ENCODE measurements around the gene P2RY4. TPM values are rescaled to one million over a fixed set of nuclear protein-coding genes. Genes with fewer than 3 reads are reported as not detected.

Gene P2RY4
- total and polyA plus RNA-seq, 2 of the 13 experiments (the other 11 are each of a cell fraction or from before 2014, with no cell fraction given), result 0.07 to 0.49 TPM

GRCh38 chrX:70289793-70290770 is 30.1 kb upstream of the P2RY4 start, which contains the start of the genes KIF4A and PDZD11 (continued):
- no peak for TF ChIP-seq SRSF1 (optimal IDR thresholded peaks at IDR 0.05; ENCODE audit: low read depth, low read length)
- TF ChIP-seq GLMP (CRISPR knock-in tag; IDR thresholded peaks at IDR 0.05; ENCODE audit: borderline replicate concordance), result no peak
- TF ChIP-seq CEBPG (CRISPR knock-in tag; IDR thresholded peaks at IDR 0.05), result no peak
- 0 out of 2 replicates have a peak, but pooled peaks have one; percentile 54 for TF ChIP-seq REL (CRISPR knock-in tag; conservative IDR thresholded peaks at IDR 0.05)
- peak; percentile 14; the same call in 1 of the 2 replicates for TF ChIP-seq YEATS4 (CRISPR knock-in tag; IDR thresholded peaks at IDR 0.05; ENCODE audit: borderline replicate concordance)
- TF ChIP-seq MAF1 (CRISPR knock-in tag; IDR thresholded peaks at IDR 0.05; ENCODE audit: borderline replicate concordance), result no peak
- peak; percentile 20; the same call in 1 of the 2 replicates for TF ChIP-seq KDM2A (CRISPR knock-in tag; IDR thresholded peaks at IDR 0.05; ENCODE audit: borderline replicate concordance, low read depth)
- TF ChIP-seq ZNF160 (CRISPR knock-in tag; IDR thresholded peaks at IDR 0.05), result no peak
- no peak for TF ChIP-seq ZNF839 (CRISPR knock-in tag; IDR thresholded peaks at IDR 0.05; ENCODE audit: borderline replicate concordance)
- no peak for TF ChIP-seq THYN1 (CRISPR knock-in tag; IDR thresholded peaks at IDR 0.05; ENCODE audit: borderline replicate concordance, low read depth)
- no peak for TF ChIP-seq ZNF562 (CRISPR knock-in tag; IDR thresholded peaks at IDR 0.05; ENCODE audit: borderline replicate concordance)
- TF ChIP-seq ZNF660 (CRISPR knock-in tag; IDR thresholded peaks at IDR 0.05; ENCODE audit: borderline replicate concordance, low read depth), result no peak
- TF ChIP-seq HOXA5 (CRISPR knock-in tag; IDR thresholded peaks at IDR 0.05), result no peak
- peak; percentile 96 for TF ChIP-seq TFDP2 (CRISPR knock-in tag; IDR thresholded peaks at IDR 0.05)
- TF ChIP-seq TGIF2 (CRISPR knock-in tag; IDR thresholded peaks at IDR 0.05), result peak; percentile 46; the same call in 1 of the 2 replicates
- no peak for TF ChIP-seq ZNF737 (CRISPR knock-in tag; IDR thresholded peaks at IDR 0.05; ENCODE audit: borderline replicate concordance)
- no peak for TF ChIP-seq TRAFD1 (CRISPR knock-in tag; IDR thresholded peaks at IDR 0.05; ENCODE audit: borderline replicate concordance)
- TF ChIP-seq ZFP1 (CRISPR knock-in tag; IDR thresholded peaks at IDR 0.05), result no peak
- no peak for TF ChIP-seq ZBTB3 (CRISPR knock-in tag; IDR thresholded peaks at IDR 0.05; ENCODE audit: borderline replicate concordance, low read depth)
- no peak for TF ChIP-seq ZNF543 (CRISPR knock-in tag; IDR thresholded peaks at IDR 0.05)
- TF ChIP-seq HBP1 (CRISPR knock-in tag; IDR thresholded peaks at IDR 0.05; ENCODE audit: low read depth), result no peak
- TF ChIP-seq JDP2 (CRISPR knock-in tag; IDR thresholded peaks at IDR 0.05; ENCODE audit: borderline replicate concordance), result no peak
- no peak for TF ChIP-seq ZNF740 (CRISPR knock-in tag; IDR thresholded peaks at IDR 0.05)
- TF ChIP-seq ATF7-NPFF (CRISPR knock-in tag; IDR thresholded peaks at IDR 0.05; ENCODE audit: low read depth), result peak; percentile 65; the same call in 1 of the 2 replicates

Measured in HepG2 (cell line).